Hematopoietic multipotent progenitor cell treated with erythropoietin and hydrocortisone succinate and interleukin-3 and kit ligand, for 17 days (in vitro differentiated cells): ENCODE results near the gene SOX10.
"Not testable (repeated sequence)": the region's sequence is repeated elsewhere in the genome, so short reads cannot be mapped to it uniquely, and the experiment has no call there.

Experiments
- DNase-seq: peaks from one replicate; pipeline ENCODE4 v3.0.0-alpha.2; 2015; ENCODE audit warnings: low spot score

The SOX10 gene

GRCh38 chr22:37985751-37986281, 1.5 kb upstream of the SOX10 start:
- no peak for DNase-seq

GRCh38 chr22:37985050-37985585, 763 bp upstream of the SOX10 start:
- DNase-seq, result no peak

GRCh38 chr22:37982938-37983859, 1.2 kb downstream of the SOX10 start:
- DNase-seq, result no peak

- no peak for DNase-seq
Observed at GRCh38 chr22:37982151-37982785, 2.1 kb downstream of the SOX10 start.

- no peak for DNase-seq
Observed at GRCh38 chr22:37981282-37982011, 2.9 kb downstream of the SOX10 start.

- no peak for DNase-seq
Observed at GRCh38 chr22:37979782-37980181, 4.6 kb downstream of the SOX10 start.

- DNase-seq, result no peak
Observed at GRCh38 chr22:37976547-37976946, 7.8 kb downstream of the SOX10 start.

GRCh38 chr22:37976022-37976421, 8.3 kb downstream of the SOX10 start:
- DNase-seq, result not testable (repeated sequence)

GRCh38 chr22:37975153-37975552, 9.2 kb downstream of the SOX10 start:
- DNase-seq, result no peak

- no peak for DNase-seq
Observed at GRCh38 chr22:37973271-37974170, 10.8 kb downstream of the SOX10 start.

GRCh38 chr22:37972527-37972926, 11.8 kb downstream of the SOX10 start:
- no peak for DNase-seq

- DNase-seq, result no peak
Observed at GRCh38 chr22:37971475-37972434, 12.6 kb downstream of the SOX10 start.

GRCh38 chr22:37970864-37971263, 13.5 kb downstream of the SOX10 start:
- DNase-seq, result no peak

- DNase-seq, result no peak
Observed at GRCh38 chr22:37968452-37969251, 15.7 kb downstream of the SOX10 start.

- no peak for DNase-seq
Observed at GRCh38 chr22:37967637-37968451, 16.5 kb downstream of the SOX10 start.

- DNase-seq, result no peak
Observed at GRCh38 chr22:37967147-37967546, 17.2 kb downstream of the SOX10 start.

- DNase-seq, result no peak
Observed at GRCh38 chr22:37965940-37966664, 18.3 kb downstream of the SOX10 start.
